ENCODE data around the gene KRT85.

DNA sequence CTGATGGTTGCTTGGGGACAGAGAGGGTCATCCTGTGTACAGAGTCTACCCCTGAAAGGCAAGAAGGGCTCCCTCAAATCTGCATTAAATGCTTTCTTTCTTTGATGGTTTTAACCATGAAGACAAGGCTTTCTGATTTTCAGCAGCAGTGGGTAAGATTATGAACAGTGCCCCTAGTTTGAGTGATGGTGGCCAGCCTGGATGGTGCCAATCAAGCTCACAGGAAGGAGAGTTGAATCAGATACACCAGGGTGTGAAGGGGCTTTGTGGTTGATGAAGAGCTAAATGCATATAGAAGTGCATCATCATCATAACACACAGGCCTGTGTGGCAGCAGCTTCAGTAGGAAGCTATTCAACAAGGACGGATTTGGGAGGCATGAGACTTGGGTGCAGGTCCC, 5.7 kb downstream of the KRT85 start:
- TF ChIP-seq, protein P1, sequence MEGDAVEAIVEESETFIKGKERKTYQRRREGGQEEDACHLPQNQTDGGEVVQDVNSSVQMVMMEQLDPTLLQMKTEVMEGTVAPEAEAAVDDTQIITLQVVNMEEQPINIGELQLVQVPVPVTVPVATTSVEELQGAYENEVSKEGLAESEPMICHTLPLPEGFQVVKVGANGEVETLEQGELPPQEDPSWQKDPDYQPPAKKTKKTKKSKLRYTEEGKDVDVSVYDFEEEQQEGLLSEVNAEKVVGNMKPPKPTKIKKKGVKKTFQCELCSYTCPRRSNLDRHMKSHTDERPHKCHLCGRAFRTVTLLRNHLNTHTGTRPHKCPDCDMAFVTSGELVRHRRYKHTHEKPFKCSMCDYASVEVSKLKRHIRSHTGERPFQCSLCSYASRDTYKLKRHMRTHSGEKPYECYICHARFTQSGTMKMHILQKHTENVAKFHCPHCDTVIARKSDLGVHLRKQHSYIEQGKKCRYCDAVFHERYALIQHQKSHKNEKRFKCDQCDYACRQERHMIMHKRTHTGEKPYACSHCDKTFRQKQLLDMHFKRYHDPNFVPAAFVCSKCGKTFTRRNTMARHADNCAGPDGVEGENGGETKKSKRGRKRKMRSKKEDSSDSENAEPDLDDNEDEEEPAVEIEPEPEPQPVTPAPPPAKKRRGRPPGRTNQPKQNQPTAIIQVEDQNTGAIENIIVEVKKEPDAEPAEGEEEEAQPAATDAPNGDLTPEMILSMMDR (IDR thresholded peaks at IDR 0.05; ENCODE audit: low read length): no peak
- TF ChIP-seq EZH2 (IDR thresholded peaks at IDR 0.05; ENCODE audit: borderline replicate concordance, low read length): no peak

Data from OCI-LY1 (cell line).